Naive thymus-derived CD8-positive, alpha-beta T cell (primary cell): Measurements from ENCODE around the gene COL15A1. TPM values are rescaled to one million over a fixed set of nuclear protein-coding genes. Genes with fewer than 3 reads are reported as not detected.
A peak's percentile ranks its signal among the peaks of the same experiment; 100 is the strongest.
"Not testable (repeated sequence)": the region's sequence is repeated elsewhere in the genome, so short reads cannot be mapped to it uniquely, and the experiment has no call there.

Experiments used
- ATAC-seq, 2 donors: fragments of 150-1000 bp; cut with Tn5 transposase in 1 of 2; sonication (Bioruptor Pico), chemical (Tn5 transposase) in 1 of 2; 1 replicate in 1 of 2; 2 replicates in 1 of 2; pipeline ENCODE4 v1.10.0; 2021; ENCODE audit warnings: mild to moderate bottlenecking in 2 of 2, moderate library complexity in 2 of 2
- POLR2A ChIA-PET: fragments of 350-600 bp; sonication (Branson Sonifier 250); formaldehyde crosslinking; loops from one replicate; lab custom pipeline; 2021; ENCODE audit warnings: antibody characterized with exemption; lab: Charles Lee
- DNase-seq, 10 donors: peaks; one replicate each; pipeline versions ENCODE4 v3.0.0 to v3.0.0-alpha.2; 2020 to 2022
- H3K27ac Mint-ChIP-seq, 10 donors: one replicate each; pipeline ENCODE4 v1.8.0; 2020 to 2022; ENCODE audit warnings: mild to moderate bottlenecking in 10 of 10, mixed read lengths in 10 of 10, moderate library complexity in 4 of 10, inconsistent platforms in 1 of 10
- H3K27me3 Mint-ChIP-seq, 5 donors: one replicate each; pipeline ENCODE4 v1.8.0; 2021 to 2022; ENCODE audit warnings: mixed read lengths in 5 of 5
- H3K36me3 Mint-ChIP-seq, 3 donors: one replicate each; pipeline ENCODE4 v1.8.0; 2020 to 2022; ENCODE audit warnings: mixed read lengths in 3 of 3, mild to moderate bottlenecking in 2 of 3, inconsistent platforms in 1 of 3
- H3K4me1 Mint-ChIP-seq, 4 donors: one replicate each; pipeline ENCODE4 v1.8.0; 2021 to 2022; ENCODE audit warnings: mixed read lengths in 4 of 4
- H3K4me3 Mint-ChIP-seq, 10 donors: one replicate each; pipeline ENCODE4 v1.8.0; 2020 to 2022; ENCODE audit warnings: mild to moderate bottlenecking in 10 of 10, mixed read lengths in 10 of 10, moderate library complexity in 6 of 10, inconsistent platforms in 1 of 10
- H3K9me3 Mint-ChIP-seq, 9 donors: one replicate each; pipeline ENCODE4 v1.8.0; 2020 to 2022; ENCODE audit warnings: mixed read lengths in 9 of 9, mild to moderate bottlenecking in 3 of 9, inconsistent platforms in 1 of 9, moderate library complexity in 1 of 9
- polyA plus RNA-seq, 3 donors: library from polyadenylated mRNA; unstranded; fragments of 300-500 nt; fragmentation: Illumina TruSeq; gene quantifications; one replicate each; pipeline ENCODE4 v1.2.3, GENCODE V29; 2021
- total RNA-seq, 8 experiments: library from RNA in 2 of 8; stranded (reverse) in 2 of 8; gene quantifications; one replicate each; pipeline ENCODE4 v1.2.3 and lab custom pipeline; 2021 to 2026

The COL15A1 gene
- total RNA-seq (not detected), polyA plus RNA-seq (not detected), total RNA-seq (lab: John Stamatoyannopoulos, UW) (0 to 0.17 (median 0.04) reads per million in 6 experiments)

- ATAC-seq (no peak), DNase-seq (no peak)
- H3K27ac Mint-ChIP-seq = no peak within 1 kb of the TSS
- peak within 1 kb of the TSS in 8 of 10 donors; percentile 33 to 70 (median 46) for H3K4me3 Mint-ChIP-seq
- no peaks in the 10 kb centered on the region for H3K36me3 Mint-ChIP-seq
- H3K27me3 Mint-ChIP-seq = peaks cover 31 to 70% (median 66%) of the 10 kb centered on the region in 5 donors
- no peaks in the 10 kb centered on the region for H3K9me3 Mint-ChIP-seq
- POLR2A ChIA-PET = no interaction called here
- H3K4me1 Mint-ChIP-seq = peaks cover 2 to 14% (median 9%) of the 10 kb centered on the region in 4 donors
These were observed at the start of gene COL15A1 for GRCh38 chr9:98943682-98944056. Gene COL15A1, plus strand, starts transcription at chr9:98943907. Its CDS starts 155 bp downstream, at chr9:98944062.

- Mint-ChIP-seq H3K4me1 (peaks cover 0 to 4% (median 3%) of the 10 kb centered on the region in 4 donors), H3K9me3 (peaks cover 0 to 19% (median 5%) of the 10 kb centered on the region in 9 donors)
- DNase-seq = no peak
These were observed 49.5 kb upstream of the COL15A1 start for GRCh38 chr9:98894171-98894570.

GRCh38 chr9:98894761-98895160, 48.9 kb upstream of the COL15A1 start:
- Mint-ChIP-seq H3K4me3 (no peak overlapping the region), H3K27me3 (peaks cover 6 to 32% (median 12%) of the 10 kb centered on the region in 5 donors), H3K27ac (no peak overlapping the region), H3K9me3 (peaks cover 0 to 19% (median 5%) of the 10 kb centered on the region in 9 donors), H3K4me1 (peaks cover 5 to 7% (median 6%) of the 10 kb centered on the region in 4 donors), H3K36me3 (peaks cover 0 to 12% (median 7%) of the 10 kb centered on the region in 3 donors)
- ATAC-seq (no peak), DNase-seq (no peak)
- POLR2A ChIA-PET = no interaction called here

More at GRCh38 chr9:98894171-98894570, 49.5 kb upstream of the COL15A1 start:
- H3K36me3 Mint-ChIP-seq = peaks cover 0 to 12% (median 7%) of the 10 kb centered on the region in 3 donors
- POLR2A ChIA-PET = no interaction called here
- ATAC-seq = no peak
- no peak overlapping the region for H3K27ac Mint-ChIP-seq
- peaks cover 6 to 32% (median 12%) of the 10 kb centered on the region in 5 donors for H3K27me3 Mint-ChIP-seq
- H3K4me3 Mint-ChIP-seq = no peak overlapping the region

GRCh38 chr9:98896632-98897031, 47.1 kb upstream of the COL15A1 start:
- Mint-ChIP-seq H3K4me1 (peaks cover 5 to 8% (median 7%) of the 10 kb centered on the region in 4 donors), H3K4me3 (no peak overlapping the region)

GRCh38 chr9:98897745-98898144, 46.0 kb upstream of the COL15A1 start:
- Mint-ChIP-seq H3K36me3 (peaks cover 0 to 12% (median 7%) of the 10 kb centered on the region in 3 donors), H3K9me3 (peaks cover 0 to 19% (median 5%) of the 10 kb centered on the region in 9 donors), H3K4me1 (peaks cover 5 to 8% (median 7%) of the 10 kb centered on the region in 4 donors), H3K27me3 (peaks cover 3 to 32% (median 11%) of the 10 kb centered on the region in 5 donors), H3K27ac (no peak overlapping the region), H3K4me3 (no peak overlapping the region)
- POLR2A ChIA-PET = no interaction called here
- no peak for DNase-seq
- ATAC-seq = no peak

More at GRCh38 chr9:98896632-98897031, 47.1 kb upstream of the COL15A1 start:
- peaks cover 0 to 19% (median 5%) of the 10 kb centered on the region in 9 donors for H3K9me3 Mint-ChIP-seq
- DNase-seq = no peak
- H3K36me3 Mint-ChIP-seq = peaks cover 0 to 12% (median 7%) of the 10 kb centered on the region in 3 donors
- POLR2A ChIA-PET = no interaction called here
- H3K27ac Mint-ChIP-seq = no peak overlapping the region
- H3K27me3 Mint-ChIP-seq = peaks cover 3 to 32% (median 11%) of the 10 kb centered on the region in 5 donors
- no peak for ATAC-seq

GRCh38 chr9:98899408-98900056, 44.2 kb upstream of the COL15A1 start:
- Mint-ChIP-seq H3K4me3 (no peak overlapping the region), H3K27ac (no peak overlapping the region), H3K27me3 (peaks cover 3 to 34% (median 11%) of the 10 kb centered on the region in 5 donors), H3K36me3 (peaks cover 0 to 12% (median 7%) of the 10 kb centered on the region in 3 donors), H3K9me3 (peaks cover 0 to 19% (median 5%) of the 10 kb centered on the region in 9 donors), H3K4me1 (peaks cover 5 to 8% (median 7%) of the 10 kb centered on the region in 4 donors)
- ATAC-seq (peak in 1 of 2 donors; percentile 55), DNase-seq (peak in 3 of 10 donors; percentile 5 to 29 (median 21))
- POLR2A ChIA-PET = no interaction called here

GRCh38 chr9:98900244-98900643, 43.5 kb upstream of the COL15A1 start:
- H3K9me3 Mint-ChIP-seq = peaks cover 0 to 19% (median 5%) of the 10 kb centered on the region in 9 donors
- peaks cover 0 to 27% (median 11%) of the 10 kb centered on the region in 5 donors for H3K27me3 Mint-ChIP-seq
- H3K36me3 Mint-ChIP-seq = peaks cover 0 to 12% (median 7%) of the 10 kb centered on the region in 3 donors
- ATAC-seq (no peak), DNase-seq (no peak)
- POLR2A ChIA-PET = no interaction called here
- H3K4me3 Mint-ChIP-seq = no peak overlapping the region
- no peak overlapping the region for H3K27ac Mint-ChIP-seq
- H3K4me1 Mint-ChIP-seq = peaks cover 5 to 8% (median 7%) of the 10 kb centered on the region in 4 donors

GRCh38 chr9:98900725-98901124, 43.0 kb upstream of the COL15A1 start:
- Mint-ChIP-seq H3K4me3 (no peak overlapping the region), H3K27me3 (peaks cover 0 to 22% (median 10%) of the 10 kb centered on the region in 5 donors), H3K36me3 (peaks cover 0 to 12% (median 7%) of the 10 kb centered on the region in 3 donors), H3K4me1 (peaks cover 5 to 8% (median 7%) of the 10 kb centered on the region in 4 donors), H3K9me3 (peaks cover 0 to 17% (median 5%) of the 10 kb centered on the region in 9 donors), H3K27ac (no peak overlapping the region)
- DNase-seq = no peak
- no peak for ATAC-seq
- POLR2A ChIA-PET = no interaction called here

GRCh38 chr9:98901843-98902242, 41.9 kb upstream of the COL15A1 start:
- peaks cover 0 to 14% (median 8%) of the 10 kb centered on the region in 5 donors for H3K27me3 Mint-ChIP-seq
- ATAC-seq, H3K4me1 Mint-ChIP-seq, DNase-seq, H3K36me3 Mint-ChIP-seq, POLR2A ChIA-PET, H3K4me3 Mint-ChIP-seq, H3K27ac Mint-ChIP-seq, H3K9me3 Mint-ChIP-seq: not testable (repeated sequence)

- Mint-ChIP-seq H3K27ac (no peak overlapping the region), H3K36me3 (no peaks in the 10 kb centered on the region), H3K4me3 (no peak overlapping the region), H3K9me3 (peaks cover 0 to 3% (median 0%) of the 10 kb centered on the region in 9 donors), H3K27me3 (peaks cover 0 to 14% (median 5%) of the 10 kb centered on the region in 5 donors), H3K4me1 (peaks cover 5 to 8% (median 7%) of the 10 kb centered on the region in 4 donors)
- no peak for DNase-seq
- POLR2A ChIA-PET = no interaction called here
- ATAC-seq = no peak
These were observed 41.2 kb upstream of the COL15A1 start for GRCh38 chr9:98902516-98902915.

GRCh38 chr9:98902925-98903324, 40.8 kb upstream of the COL15A1 start:
- no peak overlapping the region for H3K4me3 Mint-ChIP-seq
- H3K36me3 Mint-ChIP-seq = no peaks in the 10 kb centered on the region
- H3K27me3 Mint-ChIP-seq = peaks cover 0 to 14% (median 5%) of the 10 kb centered on the region in 5 donors
- H3K4me1 Mint-ChIP-seq = peaks cover 5 to 8% (median 7%) of the 10 kb centered on the region in 4 donors
- no peak for DNase-seq
- no peak for ATAC-seq
- POLR2A ChIA-PET = no interaction called here
- H3K27ac Mint-ChIP-seq = no peak overlapping the region
- H3K9me3 Mint-ChIP-seq = peaks cover 0 to 3% (median 0%) of the 10 kb centered on the region in 9 donors

GRCh38 chr9:98903961-98904411, 39.7 kb upstream of the COL15A1 start:
- H3K36me3 Mint-ChIP-seq = no peaks in the 10 kb centered on the region
- POLR2A ChIA-PET = no interaction called here
- peaks cover 0 to 14% (median 5%) of the 10 kb centered on the region in 5 donors for H3K27me3 Mint-ChIP-seq
- DNase-seq (no peak), ATAC-seq (no peak)
- peaks cover 0 to 3% (median 0%) of the 10 kb centered on the region in 9 donors for H3K9me3 Mint-ChIP-seq
- H3K27ac Mint-ChIP-seq = no peak overlapping the region
- peaks cover 3 to 7% (median 6%) of the 10 kb centered on the region in 4 donors for H3K4me1 Mint-ChIP-seq
- H3K4me3 Mint-ChIP-seq = no peak overlapping the region

GRCh38 chr9:98905015-98905414, 38.7 kb upstream of the COL15A1 start:
- DNase-seq (no peak), ATAC-seq (no peak)
- POLR2A ChIA-PET = no interaction called here
- Mint-ChIP-seq H3K36me3 (no peaks in the 10 kb centered on the region), H3K4me1 (no peaks in the 10 kb centered on the region), H3K27ac (peak overlapping the region in 1 of 10 donors; percentile 71), H3K4me3 (no peak overlapping the region), H3K27me3 (peaks cover 0 to 14% (median 5%) of the 10 kb centered on the region in 5 donors), H3K9me3 (peaks cover 0 to 3% (median 0%) of the 10 kb centered on the region in 9 donors)
